ENCODE data around the gene FGF3. TPM values are rescaled to one million over a fixed set of nuclear protein-coding genes. Genes with fewer than 3 reads are reported as not detected.

Gene FGF3
- polyA plus RNA-seq, 3 donors = not detected

DNA sequence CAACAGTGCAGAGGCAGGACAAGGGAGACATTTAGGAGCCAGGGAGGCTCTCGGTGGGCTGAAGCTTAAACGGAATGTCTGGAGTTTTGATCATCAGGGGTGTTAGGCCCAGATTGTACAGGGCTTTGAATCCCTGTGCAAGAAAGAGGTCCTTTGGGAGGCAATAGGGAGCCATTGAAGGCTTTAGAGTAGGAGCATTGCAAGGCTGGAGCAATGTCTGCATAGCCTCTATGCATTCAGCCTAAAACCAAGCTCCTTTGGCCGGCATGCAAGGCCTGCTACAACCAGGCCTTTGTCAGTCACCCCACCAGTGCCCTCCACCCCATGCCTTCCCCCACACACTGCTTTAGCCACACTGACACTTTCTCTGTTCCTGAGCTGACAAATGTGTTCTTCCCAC, 47.4 kb upstream of the FGF3 start:
- TF ChIP-seq, protein P1, sequence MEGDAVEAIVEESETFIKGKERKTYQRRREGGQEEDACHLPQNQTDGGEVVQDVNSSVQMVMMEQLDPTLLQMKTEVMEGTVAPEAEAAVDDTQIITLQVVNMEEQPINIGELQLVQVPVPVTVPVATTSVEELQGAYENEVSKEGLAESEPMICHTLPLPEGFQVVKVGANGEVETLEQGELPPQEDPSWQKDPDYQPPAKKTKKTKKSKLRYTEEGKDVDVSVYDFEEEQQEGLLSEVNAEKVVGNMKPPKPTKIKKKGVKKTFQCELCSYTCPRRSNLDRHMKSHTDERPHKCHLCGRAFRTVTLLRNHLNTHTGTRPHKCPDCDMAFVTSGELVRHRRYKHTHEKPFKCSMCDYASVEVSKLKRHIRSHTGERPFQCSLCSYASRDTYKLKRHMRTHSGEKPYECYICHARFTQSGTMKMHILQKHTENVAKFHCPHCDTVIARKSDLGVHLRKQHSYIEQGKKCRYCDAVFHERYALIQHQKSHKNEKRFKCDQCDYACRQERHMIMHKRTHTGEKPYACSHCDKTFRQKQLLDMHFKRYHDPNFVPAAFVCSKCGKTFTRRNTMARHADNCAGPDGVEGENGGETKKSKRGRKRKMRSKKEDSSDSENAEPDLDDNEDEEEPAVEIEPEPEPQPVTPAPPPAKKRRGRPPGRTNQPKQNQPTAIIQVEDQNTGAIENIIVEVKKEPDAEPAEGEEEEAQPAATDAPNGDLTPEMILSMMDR (IDR thresholded peaks at IDR 0.05) = no peak
- 97% methylated on average over 3 of the region's 3 CpGs for WGBS (ENCODE audit: insufficient coverage)
- H4K20me1 ChIP-seq (ENCODE audit: insufficient read depth, low read length) = no peaks in the 10 kb centered on the region
- no peak overlapping the region for H3K4me3 ChIP-seq (replicated peaks in 1 of 3; ENCODE audit: low read depth in 2 of 3, low read length in 3 of 3)
- H3K27me3 Mint-ChIP-seq (ENCODE audit: low read depth in 3 of 3) = peaks cover 19 to 35% (median 22%) of the 10 kb centered on the region in 3 donors
- no peaks in the 10 kb centered on the region for H3K79me2 ChIP-seq (ENCODE audit: insufficient read depth, low read length)
- H3K4me3 Mint-ChIP-seq = peak overlapping the region in 1 of 2 donors; percentile 18
- no peak overlapping the region for H2AFZ ChIP-seq (ENCODE audit: insufficient read depth, low read depth, low read length, poor library complexity, severe bottlenecking)
- H3K9me3 ChIP-seq (replicated peaks in 1 of 2; ENCODE audit: control insufficient read depth in 1 of 2, insufficient read depth in 1 of 2, low read length in 2 of 2) = no peaks in the 10 kb centered on the region
- H3K36me3 ChIP-seq (replicated peaks in 1 of 2; ENCODE audit: control insufficient read depth in 1 of 2, insufficient read depth in 2 of 2, low read length in 2 of 2) = no peaks in the 10 kb centered on the region
- H3K4me1 ChIP-seq (ENCODE audit: control insufficient read depth in 1 of 2, insufficient read depth in 2 of 2, low read length in 2 of 2) = no peaks in the 10 kb centered on the region
- H3K4me2 ChIP-seq (replicated peaks; ENCODE audit: extremely low read depth, low read length, poor library complexity, severe bottlenecking) = no peak overlapping the region
- H3K27me3 ChIP-seq (ENCODE audit: control insufficient read depth in 2 of 2, insufficient read depth in 2 of 2, low read length in 2 of 2) = peaks cover 0 to 6% of the 10 kb centered on the region in 2 donors
- H3K9ac ChIP-seq (ENCODE audit: insufficient read depth, low read length, poor library complexity, severe bottlenecking) = no peak overlapping the region
- H3K27ac Mint-ChIP-seq = no peak overlapping the region
- DNase-seq = no peak
- H3K36me3 Mint-ChIP-seq = no peaks in the 10 kb centered on the region
- no peaks in the 10 kb centered on the region for H3K4me1 Mint-ChIP-seq
- no peaks in the 10 kb centered on the region for H3K9me3 Mint-ChIP-seq
- H3K27ac ChIP-seq (ENCODE audit: low read depth in 1 of 2, low read length in 2 of 2) = no peak overlapping the region
- intact Hi-C loops (cut with micrococcal nuclease) = no loop called here

DNA sequence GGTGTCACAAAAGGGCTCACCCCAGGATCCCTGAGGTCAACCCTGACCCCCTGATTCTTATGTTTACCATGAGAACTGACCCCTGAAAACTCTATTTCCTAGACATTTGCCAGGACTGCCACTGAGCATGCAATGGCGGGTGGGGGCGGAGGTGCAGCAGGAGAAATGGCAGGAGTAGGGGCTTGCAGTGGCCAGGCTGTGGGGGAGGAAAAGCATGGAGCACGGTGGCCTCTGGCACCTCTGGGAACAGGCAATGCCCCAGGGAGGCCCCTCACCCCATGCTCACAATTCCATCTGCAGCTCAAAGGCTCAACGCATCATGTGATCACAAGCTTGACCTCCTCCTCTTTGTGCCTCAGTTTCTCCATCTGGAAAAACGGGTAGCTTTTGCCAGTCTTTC, 46.5 kb upstream of the FGF3 start:
- H3K4me1 ChIP-seq (ENCODE audit: control insufficient read depth in 1 of 2, insufficient read depth in 2 of 2, low read length in 2 of 2) = no peaks in the 10 kb centered on the region
- no peaks in the 10 kb centered on the region for H4K20me1 ChIP-seq (ENCODE audit: insufficient read depth, low read length)
- H3K36me3 ChIP-seq (replicated peaks in 1 of 2; ENCODE audit: control insufficient read depth in 1 of 2, insufficient read depth in 2 of 2, low read length in 2 of 2) = no peaks in the 10 kb centered on the region
- no peak overlapping the region for H3K4me3 ChIP-seq (replicated peaks in 1 of 3; ENCODE audit: low read depth in 2 of 3, low read length in 3 of 3)
- H3K27ac Mint-ChIP-seq = no peak overlapping the region
- intact Hi-C loops (cut with micrococcal nuclease) = no loop called here
- DNase-seq = no peak
- no peak overlapping the region for H3K4me3 Mint-ChIP-seq
- H3K4me2 ChIP-seq (replicated peaks; ENCODE audit: extremely low read depth, low read length, poor library complexity, severe bottlenecking) = no peak overlapping the region
- H3K27me3 Mint-ChIP-seq (ENCODE audit: low read depth in 3 of 3) = peaks cover 22 to 35% (median 26%) of the 10 kb centered on the region in 3 donors
- H3K9ac ChIP-seq (ENCODE audit: insufficient read depth, low read length, poor library complexity, severe bottlenecking) = no peak overlapping the region
- peaks cover 0 to 6% of the 10 kb centered on the region in 2 donors for H3K27me3 ChIP-seq (ENCODE audit: control insufficient read depth in 2 of 2, insufficient read depth in 2 of 2, low read length in 2 of 2)
- TF ChIP-seq, protein P1 (IDR thresholded peaks at IDR 0.05) = no peak
- no peaks in the 10 kb centered on the region for H3K9me3 Mint-ChIP-seq
- H3K4me1 Mint-ChIP-seq = no peaks in the 10 kb centered on the region
- no peak overlapping the region for H3K27ac ChIP-seq (ENCODE audit: low read depth in 1 of 2, low read length in 2 of 2)
- no peaks in the 10 kb centered on the region for H3K9me3 ChIP-seq (replicated peaks in 1 of 2; ENCODE audit: control insufficient read depth in 1 of 2, insufficient read depth in 1 of 2, low read length in 2 of 2)
- 85% methylated on average over 2 of the region's 5 CpGs for WGBS (ENCODE audit: insufficient coverage)
- H3K36me3 Mint-ChIP-seq = no peaks in the 10 kb centered on the region
- no peaks in the 10 kb centered on the region for H3K79me2 ChIP-seq (ENCODE audit: insufficient read depth, low read length)
- H2AFZ ChIP-seq (ENCODE audit: insufficient read depth, low read depth, low read length, poor library complexity, severe bottlenecking) = no peak overlapping the region
